ENCODE measurements around the gene GPC4.

GPC4 gene

GRCh38 chrX:133325422-133325821 is 89.9 kb downstream of the GPC4 start:
- Histone ChIP-seq H3K36me3 (ENCODE audit: control insufficient read depth in 2 of 2, insufficient read depth in 1 of 2, low read length in 2 of 2) (no peaks in the 10 kb centered on the region; a peak in 1 of 3 replicates), H3K4me1 (ENCODE audit: control insufficient read depth, insufficient read depth, low read length) (no peaks in the 10 kb centered on the region), H3K27ac (ENCODE audit: extremely low read depth, low read depth, low read length) (no peak overlapping the region), H3K4me3 (ENCODE audit: low read depth, low read length) (no peak overlapping the region), H3K9me3 (ENCODE audit: control insufficient read depth, insufficient read depth, low read depth, low read length) (no peaks in the 10 kb centered on the region)
- TF ChIP-seq ZNF600 (tag by site-specific recombination; IDR thresholded peaks at IDR 0.05) (peak; percentile 69), ZNF362 (tag by site-specific recombination; IDR thresholded peaks at IDR 0.05) (no peak), TCF7L2 (IDR thresholded peaks at IDR 0.05; ENCODE audit: borderline replicate concordance, low read depth, low read length) (peak; percentile 43; the same call in 1 of the 2 replicates), ZNF433 (tag by site-specific recombination; IDR thresholded peaks at IDR 0.05; ENCODE audit: low read depth) (no peak), HOXD13 (CRISPR knock-in tag; IDR thresholded peaks at IDR 0.05; ENCODE audit: borderline replicate concordance) (no peak), ZNF692 (tag by site-specific recombination; IDR thresholded peaks at IDR 0.05) (no peak), ZNF791 (tag by site-specific recombination; IDR thresholded peaks at IDR 0.05) (no peak), ZNF311 (tag by site-specific recombination; IDR thresholded peaks at IDR 0.05; ENCODE audit: borderline replicate concordance) (no peak), ZBTB21 (tag by site-specific recombination; IDR thresholded peaks at IDR 0.05) (no peak), ZNF558 (tag by site-specific recombination; IDR thresholded peaks at IDR 0.05) (no peak), KLF17 (tag by site-specific recombination; IDR thresholded peaks at IDR 0.05) (no peak), GLI4 (tag by site-specific recombination; IDR thresholded peaks at IDR 0.05) (no peak)
- ChIA-PET POLR2A (no interaction called here), CTCF (interaction anchor here (0.7 to 2.4 kb wide), 3 partner anchors 9 to 312 kb away, joined by 4 to 9 read pairs (median 4); no protein-coding TSS in a partner anchor)

- H3K9me3 ChIP-seq (ENCODE audit: control insufficient read depth, insufficient read depth, low read depth, low read length) = no peaks in the 10 kb centered on the region
These were observed 91.9 kb downstream of the GPC4 start for GRCh38 chrX:133323431-133323830.

More at GRCh38 chrX:133323431-133323830, 91.9 kb downstream of the GPC4 start:
- H3K27ac ChIP-seq (ENCODE audit: extremely low read depth, low read depth, low read length) = no peak overlapping the region
- POLR2A ChIA-PET = no interaction called here
- no peaks in the 10 kb centered on the region for H3K4me1 ChIP-seq (ENCODE audit: control insufficient read depth, insufficient read depth, low read length)
- no peaks in the 10 kb centered on the region; a peak in 1 of 3 replicates for H3K36me3 ChIP-seq (ENCODE audit: control insufficient read depth in 2 of 2, insufficient read depth in 1 of 2, low read length in 2 of 2)
- CTCF ChIA-PET = interaction anchor here (1.0 kb wide), 1 partner anchor 74 kb away, joined by 4 read pairs; no protein-coding TSS in a partner anchor
- no peak overlapping the region for H3K4me3 ChIP-seq (ENCODE audit: low read depth, low read length)
- TF ChIP-seq HOXA7 (CRISPR knock-in tag; IDR thresholded peaks at IDR 0.05; ENCODE audit: borderline replicate concordance) = no peak
- TF ChIP-seq ZNF157 (tag by site-specific recombination; IDR thresholded peaks at IDR 0.05) = no peak
- no peak for TF ChIP-seq KLF7 (tag by site-specific recombination; IDR thresholded peaks at IDR 0.05; ENCODE audit: borderline replicate concordance)
- no peak for TF ChIP-seq ZNF571 (tag by site-specific recombination; IDR thresholded peaks at IDR 0.05)
- no peak for TF ChIP-seq ZNF140 (tag by site-specific recombination; IDR thresholded peaks at IDR 0.05)
- TF ChIP-seq ZNF302 (tag by site-specific recombination; IDR thresholded peaks at IDR 0.05; ENCODE audit: low read depth) = no peak
- TF ChIP-seq ZXDB (tag by site-specific recombination; IDR thresholded peaks at IDR 0.05) = no peak
- TF ChIP-seq HIC1 (tag by site-specific recombination; IDR thresholded peaks at IDR 0.05) = no peak
- TF ChIP-seq ZNF473 (tag by site-specific recombination; IDR thresholded peaks at IDR 0.05) = no peak
- no peak for TF ChIP-seq TCF7L2 (IDR thresholded peaks at IDR 0.05; ENCODE audit: borderline replicate concordance, low read depth, low read length)
- TF ChIP-seq ZNF148 (tag by site-specific recombination; IDR thresholded peaks at IDR 0.05; ENCODE audit: borderline replicate concordance) = no peak
- TF ChIP-seq ZNF26 (tag by site-specific recombination; IDR thresholded peaks at IDR 0.05) = no peak
- TF ChIP-seq MEIS1 (CRISPR knock-in tag; IDR thresholded peaks at IDR 0.05; ENCODE audit: borderline replicate concordance) = no peak
- TF ChIP-seq ZNF560 (tag by site-specific recombination; IDR thresholded peaks at IDR 0.05; ENCODE audit: borderline replicate concordance) = no peak
- no peak for TF ChIP-seq YY2 (tag by site-specific recombination; IDR thresholded peaks at IDR 0.05)
- no peak for TF ChIP-seq ZBTB8A (tag by site-specific recombination; IDR thresholded peaks at IDR 0.05)

All from HEK293 (cell line).